ENCODE results near the gene FBXL12.
A peak's percentile ranks its signal among the peaks of the same experiment; 100 is the strongest.
"Not testable (repeated sequence)": the region's sequence is repeated elsewhere in the genome, so short reads cannot be mapped to it uniquely, and the experiment has no call there.

The FBXL12 gene, protein sequence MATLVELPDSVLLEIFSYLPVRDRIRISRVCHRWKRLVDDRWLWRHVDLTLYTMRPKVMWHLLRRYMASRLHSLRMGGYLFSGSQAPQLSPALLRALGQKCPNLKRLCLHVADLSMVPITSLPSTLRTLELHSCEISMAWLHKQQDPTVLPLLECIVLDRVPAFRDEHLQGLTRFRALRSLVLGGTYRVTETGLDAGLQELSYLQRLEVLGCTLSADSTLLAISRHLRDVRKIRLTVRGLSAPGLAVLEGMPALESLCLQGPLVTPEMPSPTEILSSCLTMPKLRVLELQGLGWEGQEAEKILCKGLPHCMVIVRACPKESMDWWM

DNA sequence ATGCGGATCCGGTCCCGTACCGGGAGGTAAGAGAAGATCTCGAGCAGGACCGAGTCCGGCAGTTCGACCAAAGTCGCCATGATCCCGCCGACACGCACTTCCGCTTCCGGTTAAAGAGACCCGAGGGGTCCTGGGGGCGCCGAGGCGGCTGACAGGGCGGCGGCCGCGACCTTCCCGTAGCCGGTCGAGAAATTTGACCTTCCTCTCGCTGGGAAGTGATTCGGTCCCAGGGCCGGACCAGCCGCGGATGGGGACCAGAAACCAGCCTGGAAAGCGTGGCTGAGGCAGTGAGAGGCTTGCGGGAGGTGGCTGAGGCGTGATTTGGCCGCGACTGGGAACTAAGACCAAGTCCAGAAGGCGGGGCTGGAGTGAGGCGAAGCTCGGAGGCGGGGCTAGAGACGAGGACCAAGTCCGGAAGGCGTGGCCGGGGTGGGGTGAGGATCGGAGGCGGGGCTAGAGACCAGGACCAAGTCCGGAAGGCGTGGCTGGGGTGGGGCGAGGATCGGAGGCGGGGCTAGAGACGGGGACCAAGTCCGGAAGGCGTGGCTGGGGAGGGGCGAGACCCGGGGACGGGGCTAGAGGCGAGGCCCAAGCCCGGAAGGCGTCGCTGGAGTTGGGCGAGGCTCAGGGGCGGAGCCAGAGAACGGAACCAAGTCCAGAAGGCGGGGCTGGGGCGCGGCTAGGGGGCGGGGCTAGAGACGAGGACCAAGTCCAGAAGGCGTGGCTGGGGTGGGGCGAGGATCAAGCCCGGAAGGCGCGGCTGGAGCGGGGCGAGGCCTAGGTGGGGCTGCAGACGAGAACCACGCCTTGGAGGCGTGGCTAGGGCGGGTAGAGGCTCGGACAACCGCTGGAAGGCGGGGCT lies at the start of gene FBXL12:
Gene FBXL12, minus strand, starts transcription at position 346 of the 862 bp plus-strand sequence. Its CDS starts 266 bp downstream, at position 80.
- FAIRE-seq, result peak; percentile 98

DNA sequence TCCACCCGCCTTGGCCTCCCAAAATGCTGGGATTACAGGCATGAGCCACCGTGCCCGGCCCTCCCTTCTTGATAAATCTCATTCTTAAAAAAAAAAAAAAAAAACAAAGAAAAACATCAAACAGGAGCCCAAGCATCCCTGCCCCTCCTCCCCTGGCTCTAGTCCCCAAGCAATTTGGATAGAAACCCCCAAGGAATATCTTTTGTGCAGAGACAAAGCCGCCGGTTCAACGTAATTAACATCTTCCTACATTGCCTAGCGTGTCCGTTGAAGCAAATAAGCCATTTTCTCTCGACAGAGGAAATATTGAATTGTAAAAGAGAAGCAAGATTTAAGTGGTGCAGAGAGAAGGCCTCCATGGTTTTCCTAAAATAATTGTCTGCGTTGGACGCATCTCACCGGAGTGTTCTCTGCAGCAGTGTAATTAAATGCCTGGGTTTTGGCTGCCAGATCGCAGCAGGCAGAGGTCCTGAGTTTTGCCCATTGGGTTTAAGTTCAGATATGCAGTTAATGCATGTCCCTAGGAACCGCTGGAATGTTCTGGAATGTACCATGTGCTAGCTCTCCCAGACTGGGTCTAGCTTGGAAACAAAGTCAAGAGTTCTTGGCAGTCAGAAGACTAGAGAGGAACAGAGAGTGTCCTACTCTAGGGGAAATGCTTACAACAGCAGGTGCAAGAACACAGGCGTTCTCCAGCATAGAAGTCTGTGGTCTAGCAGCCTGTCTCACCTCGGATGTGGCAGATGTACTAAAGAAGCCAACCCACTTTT lies 47.0 kb upstream of the FBXL12 start:
- no peak for FAIRE-seq

DNA sequence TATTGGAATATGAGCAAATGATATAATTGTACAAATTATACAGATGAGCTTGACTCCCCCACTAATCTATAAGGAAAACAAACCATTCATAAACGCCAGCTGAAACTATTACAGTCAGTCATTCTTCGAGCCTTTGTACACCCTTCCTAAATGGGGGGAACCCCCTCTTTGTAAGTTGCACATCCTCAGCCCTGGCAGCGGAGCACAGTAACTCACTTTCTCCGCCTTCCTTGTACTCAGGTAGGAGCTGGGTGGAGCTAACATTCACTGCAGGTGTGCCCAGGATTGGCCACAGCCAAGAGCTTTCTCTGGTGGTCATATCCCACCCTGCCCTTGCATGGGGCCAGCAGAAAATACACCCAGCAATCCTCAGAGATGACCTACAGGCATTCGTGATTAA lies 44.9 kb upstream of the FBXL12 start:
- no peak for FAIRE-seq

DNA sequence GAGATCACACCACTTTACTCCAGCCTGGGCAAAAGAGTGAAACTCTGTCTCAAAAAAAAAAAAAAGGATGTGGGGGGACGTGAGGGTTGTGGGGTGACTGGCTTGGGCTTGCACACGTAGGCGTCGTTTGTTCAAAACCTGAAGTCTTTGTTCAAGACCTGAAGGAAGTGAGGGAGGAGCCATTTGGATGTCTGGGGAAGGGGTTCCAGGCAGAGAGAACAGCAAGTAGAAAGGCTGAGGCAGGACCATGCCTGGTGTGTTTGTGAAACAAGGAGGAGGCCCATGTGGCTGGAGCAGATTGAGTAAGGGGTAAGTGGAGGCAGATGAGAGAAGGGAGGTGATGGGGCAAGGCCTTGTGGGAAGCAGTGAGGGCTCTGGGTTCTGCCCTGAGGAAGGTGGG lies 44.1 kb upstream of the FBXL12 start:
- FAIRE-seq, result no peak

DNA sequence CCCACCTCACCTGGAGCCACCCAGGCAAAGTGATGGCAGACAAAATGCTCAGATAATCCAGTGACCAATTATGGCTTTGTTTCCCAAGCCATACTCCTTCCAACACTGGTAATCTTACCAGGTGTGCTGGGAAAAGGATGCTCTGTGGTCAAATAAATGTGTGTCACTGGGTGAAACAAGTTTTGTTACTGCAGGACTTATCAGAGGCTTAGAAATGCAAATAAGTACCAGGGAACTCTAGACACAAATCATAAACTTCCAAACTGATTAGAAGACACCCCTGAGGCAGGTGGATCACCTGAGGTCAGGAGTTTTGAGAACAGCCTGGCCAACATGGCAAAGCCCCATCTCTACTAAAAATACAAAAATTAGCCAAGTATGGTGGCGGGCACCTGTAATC lies 42.6 kb upstream of the FBXL12 start:
- no peak for FAIRE-seq

DNA sequence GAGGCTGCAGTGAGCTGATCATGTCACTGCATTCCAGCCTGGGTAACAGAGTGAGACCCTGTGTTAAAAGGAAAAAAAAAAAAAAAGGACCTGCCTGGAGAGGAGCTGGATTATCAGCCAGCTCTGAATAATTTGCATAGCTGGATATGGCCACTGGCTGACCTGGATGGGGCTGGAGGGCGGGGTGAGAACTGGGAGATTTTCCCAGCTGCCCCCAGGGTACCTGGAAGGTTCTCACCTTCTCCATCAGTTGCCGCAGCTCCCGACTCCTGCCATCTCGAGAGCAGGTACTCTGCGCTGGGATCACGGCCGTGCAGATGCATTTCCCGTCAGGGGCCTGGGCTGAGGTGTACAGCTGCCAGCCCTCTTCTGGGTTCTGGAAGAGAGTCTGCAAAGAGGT lies 41.5 kb upstream of the FBXL12 start:
- no peak for FAIRE-seq

DNA sequence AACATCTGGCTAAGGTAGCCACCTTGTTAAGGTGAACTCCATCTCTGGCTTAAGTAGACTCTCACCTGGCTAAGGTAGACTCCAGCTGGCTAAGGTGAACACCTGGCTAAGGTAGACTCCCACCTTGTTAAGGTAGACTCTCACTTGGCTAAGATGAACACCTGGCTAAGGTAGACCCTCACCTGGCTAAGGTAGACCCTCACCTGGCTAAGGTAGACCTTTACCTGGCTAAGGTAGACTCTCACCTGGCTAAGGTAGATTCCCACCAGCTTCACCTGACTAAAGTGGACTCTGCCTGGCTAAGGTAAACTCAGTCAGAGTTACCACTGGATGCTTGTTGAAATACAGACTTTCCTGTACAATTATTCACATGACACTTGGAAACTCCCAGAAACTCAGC lies 39.9 kb upstream of the FBXL12 start:
- FAIRE-seq, result no peak

DNA sequence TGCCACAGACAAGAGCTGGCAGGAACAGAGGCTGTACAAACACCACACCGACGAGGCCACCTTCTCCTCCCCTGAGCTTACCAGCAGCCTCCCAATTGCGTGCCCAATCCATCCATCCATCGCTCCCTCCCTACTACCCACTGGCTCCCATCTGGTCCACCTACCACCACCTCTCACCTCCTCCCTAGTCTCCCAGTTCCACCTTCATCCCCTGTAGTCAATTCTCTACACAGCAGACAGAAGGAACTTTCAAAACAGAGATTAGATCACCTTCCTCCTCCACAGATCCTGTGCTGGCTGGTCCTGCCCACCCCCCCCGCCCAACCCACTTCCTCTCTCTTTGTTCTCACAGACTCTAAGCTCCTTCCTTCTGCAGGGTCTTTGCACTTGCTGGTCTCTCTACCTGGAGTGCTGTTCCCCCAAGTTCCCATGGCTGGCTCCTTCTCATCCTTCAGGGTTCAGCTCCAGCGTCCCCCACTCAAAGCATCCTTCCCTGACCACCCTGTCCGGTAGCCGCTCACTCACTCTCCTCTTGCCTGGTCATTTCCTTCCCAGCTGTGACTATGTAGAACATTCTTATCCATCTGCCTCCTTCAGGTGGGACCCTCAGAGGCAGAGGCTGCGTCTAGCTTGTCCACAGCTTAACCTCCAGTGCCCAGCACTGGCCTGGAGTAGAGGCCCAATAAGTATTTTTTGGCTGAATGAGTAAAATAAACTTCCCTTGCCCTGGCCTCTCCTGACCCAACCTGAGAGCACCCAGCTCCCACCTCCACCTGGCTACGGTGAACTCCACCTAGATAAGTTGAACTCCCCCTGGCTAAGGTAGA lies 39.3 kb upstream of the FBXL12 start:
- FAIRE-seq, result no peak

DNA sequence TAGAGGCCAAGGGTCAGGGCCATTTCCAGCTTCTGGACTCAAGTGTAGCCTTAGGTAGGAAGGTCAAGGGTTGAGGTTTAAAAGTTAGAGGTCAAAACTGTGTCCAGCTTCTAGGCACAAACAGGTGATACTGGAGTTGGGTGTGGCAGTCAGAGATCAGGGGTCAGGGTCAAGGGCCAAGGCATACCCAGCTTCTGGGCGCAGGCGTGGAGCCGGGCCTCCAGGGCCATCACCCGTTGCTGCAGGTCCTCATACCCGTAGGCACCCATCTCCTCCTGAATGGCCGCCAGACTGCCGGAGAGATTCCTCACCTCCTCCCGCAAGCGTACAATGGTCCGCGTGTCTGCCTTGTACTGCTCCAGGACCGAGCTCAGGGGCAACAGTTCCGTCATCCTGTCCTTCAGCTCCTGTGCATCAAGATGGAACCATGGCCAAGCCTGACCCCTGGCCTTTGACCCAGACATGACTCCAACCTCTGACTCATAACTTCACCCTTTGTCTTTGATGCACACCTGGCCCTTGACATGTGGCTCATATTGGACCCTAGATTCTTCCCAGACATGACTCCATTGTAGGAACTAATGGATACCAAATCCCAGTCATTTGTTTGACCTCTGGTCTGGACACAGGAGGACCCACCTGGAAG lies 38.3 kb upstream of the FBXL12 start:
- FAIRE-seq, result no peak

DNA sequence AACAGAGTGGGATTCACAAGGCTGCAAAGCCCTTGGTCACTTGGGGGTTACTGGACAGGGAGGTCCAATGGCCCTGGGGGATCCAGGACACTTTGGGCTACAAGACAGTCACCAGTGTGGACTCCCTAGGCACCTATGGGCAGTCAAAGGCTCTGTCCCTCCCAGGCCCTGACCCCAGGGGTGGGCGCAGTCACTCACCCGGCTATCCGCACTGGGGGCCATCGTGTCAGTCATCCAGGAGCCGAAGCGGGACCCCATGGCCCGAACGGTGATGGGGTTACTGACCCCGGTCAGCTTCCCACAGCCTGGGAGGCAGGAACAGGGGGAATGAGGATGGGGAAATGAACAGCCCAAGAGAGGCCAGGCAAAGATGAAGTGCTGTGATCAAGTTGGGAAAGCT lies 37.7 kb upstream of the FBXL12 start:
- FAIRE-seq, result no peak

DNA sequence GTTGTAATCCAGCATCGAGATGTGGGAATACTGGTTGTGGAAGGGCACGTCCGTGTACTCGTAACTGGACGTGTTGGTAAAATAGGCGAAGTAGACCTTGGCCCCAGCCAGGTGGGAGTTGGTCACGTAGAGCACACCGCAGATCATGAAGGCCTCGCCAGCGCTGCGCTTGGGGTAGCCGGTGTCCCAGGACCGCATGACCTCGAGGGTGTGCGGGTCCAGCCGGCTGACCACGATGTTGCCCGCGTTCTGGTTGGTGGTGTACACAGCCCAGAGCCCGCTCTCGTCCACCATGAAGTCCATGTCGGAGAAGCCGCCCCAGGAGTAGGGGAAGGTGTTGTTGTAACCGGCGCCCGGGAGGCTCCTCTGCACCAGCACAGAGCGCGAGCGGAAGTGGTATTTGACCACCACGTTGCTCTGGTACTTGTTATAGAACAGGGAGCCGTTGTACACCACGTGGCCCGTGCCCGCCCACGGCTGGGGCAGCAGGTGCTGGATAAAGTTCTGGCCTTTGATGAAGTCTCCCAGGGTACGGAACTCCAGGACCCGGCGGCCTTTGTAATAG lies 35.5 kb upstream of the FBXL12 start:
- FAIRE-seq, result no peak

DNA sequence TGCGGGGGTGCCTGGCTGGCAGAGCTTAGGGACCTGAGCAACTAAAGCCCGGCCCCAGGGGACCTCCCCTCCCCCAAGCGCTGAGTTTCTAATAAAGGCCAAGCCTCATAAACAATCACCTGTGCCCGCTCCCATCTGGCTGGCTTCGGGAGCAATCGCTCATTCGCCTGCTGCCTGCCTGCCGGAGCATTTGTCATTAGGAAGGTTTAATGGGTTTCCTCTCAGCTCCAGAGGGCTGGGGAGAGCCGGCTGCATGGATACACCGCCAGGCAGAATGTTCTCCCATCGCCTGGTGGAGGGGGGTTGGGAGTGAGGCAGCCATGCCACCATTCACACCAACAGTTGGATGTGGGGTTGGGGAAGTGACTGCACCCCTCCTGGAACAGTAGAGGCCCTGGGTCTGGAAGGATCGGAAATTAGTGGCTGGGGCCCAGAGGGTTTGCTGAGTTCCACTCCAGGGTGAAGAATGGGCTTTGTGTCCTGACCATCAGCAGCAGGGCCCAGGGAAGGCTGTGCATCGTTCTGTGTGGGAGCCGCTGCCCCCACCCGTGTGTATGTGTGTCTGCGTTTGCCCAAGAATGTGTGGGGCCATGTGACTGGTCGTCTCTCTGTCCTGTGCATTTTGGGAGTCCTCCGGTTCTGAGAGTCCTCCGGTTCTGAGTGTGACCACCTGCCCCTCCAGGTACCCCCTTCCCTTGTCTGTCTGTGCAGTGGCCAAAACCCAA lies 31.5 kb upstream of the FBXL12 start:
- FAIRE-seq, result no peak

DNA sequence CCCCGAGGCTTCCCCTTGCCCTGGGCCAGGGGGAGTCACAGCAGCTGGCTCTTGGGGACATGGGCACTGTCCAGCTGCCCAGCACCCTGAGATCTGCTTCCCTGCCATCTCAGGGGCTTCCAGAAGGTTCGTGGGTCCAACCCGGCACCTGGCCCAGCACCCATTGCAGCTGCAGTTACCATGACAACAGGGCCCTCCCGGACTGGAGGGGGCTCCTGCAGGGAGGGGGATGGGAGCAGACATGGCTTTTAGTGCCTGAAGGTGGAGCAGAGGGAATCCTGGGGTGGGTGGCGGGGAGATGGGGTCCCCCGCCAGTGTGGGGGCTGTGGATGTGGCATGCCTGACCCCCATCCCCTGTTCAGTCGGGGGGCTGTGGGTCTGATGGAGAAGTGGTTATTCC lies 30.9 kb upstream of the FBXL12 start:
- no peak for FAIRE-seq

DNA sequence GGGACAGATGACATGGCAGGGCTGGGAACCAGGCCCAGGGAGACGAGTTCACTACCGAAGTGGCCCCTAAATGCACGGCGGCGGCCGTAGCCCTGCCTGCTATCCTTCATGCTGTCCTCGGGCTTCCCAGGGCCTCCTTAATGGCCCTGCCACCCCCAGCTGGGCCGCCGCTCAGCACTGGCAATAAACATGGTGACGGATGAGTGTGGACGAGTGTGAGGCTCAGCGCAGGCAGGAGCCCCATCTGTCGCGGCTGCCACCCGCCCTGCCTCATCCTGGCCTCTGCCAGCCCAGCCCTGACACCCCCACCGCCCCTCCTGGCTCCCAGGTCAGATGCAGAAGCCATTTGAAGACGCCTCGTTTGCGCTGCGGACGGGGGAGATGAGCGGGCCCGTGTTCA lies 29.9 kb upstream of the FBXL12 start:
- FAIRE-seq, result no peak

DNA sequence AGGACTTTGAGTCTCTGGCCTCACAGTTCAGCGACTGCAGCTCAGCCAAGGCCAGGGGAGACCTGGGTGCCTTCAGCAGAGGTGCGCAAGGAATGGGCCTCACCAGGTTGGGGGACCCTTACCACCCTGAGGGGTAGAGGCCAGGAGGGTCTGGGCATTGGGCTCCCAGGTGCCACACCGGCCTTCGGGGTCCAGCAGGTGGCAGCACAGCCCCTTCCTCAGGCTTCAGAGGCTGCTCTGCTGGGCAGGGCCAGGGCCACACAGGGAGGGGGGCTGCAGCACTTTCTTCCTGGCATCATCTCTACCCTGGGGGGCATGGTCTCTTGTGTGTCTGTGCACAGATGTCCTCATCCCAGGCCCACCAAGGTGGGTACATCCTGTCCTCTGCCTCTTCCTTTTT lies 29.2 kb upstream of the FBXL12 start:
- FAIRE-seq, result no peak

DNA sequence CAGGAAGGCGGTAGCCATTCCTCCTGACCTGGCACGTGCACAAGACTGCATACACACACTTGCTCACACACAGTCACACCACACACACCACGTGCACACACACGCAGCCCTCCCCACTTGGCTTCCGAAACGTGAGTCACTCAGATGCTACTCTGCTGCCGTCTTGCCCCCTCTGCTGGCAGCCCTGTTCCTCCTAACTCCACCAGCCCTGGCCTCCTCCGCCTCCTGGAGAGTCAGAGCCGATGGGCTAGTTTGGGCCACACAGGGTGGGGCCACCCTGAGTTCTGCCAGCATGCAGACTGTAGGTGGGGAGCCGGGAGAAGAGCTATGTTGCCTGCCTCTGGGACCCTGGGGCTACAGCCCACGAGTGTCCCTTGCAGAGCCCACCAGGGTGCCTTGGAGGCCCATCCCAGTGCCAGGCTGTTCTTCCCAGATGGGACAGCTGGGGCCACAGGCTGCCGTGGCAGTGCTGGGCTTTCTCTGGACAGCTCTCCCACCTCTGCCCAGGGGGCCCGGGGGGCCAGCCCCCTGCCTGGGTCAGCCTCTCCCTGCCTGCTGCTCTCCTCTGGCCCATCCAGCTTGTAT lies 28.3 kb upstream of the FBXL12 start:
- no peak for FAIRE-seq

DNA sequence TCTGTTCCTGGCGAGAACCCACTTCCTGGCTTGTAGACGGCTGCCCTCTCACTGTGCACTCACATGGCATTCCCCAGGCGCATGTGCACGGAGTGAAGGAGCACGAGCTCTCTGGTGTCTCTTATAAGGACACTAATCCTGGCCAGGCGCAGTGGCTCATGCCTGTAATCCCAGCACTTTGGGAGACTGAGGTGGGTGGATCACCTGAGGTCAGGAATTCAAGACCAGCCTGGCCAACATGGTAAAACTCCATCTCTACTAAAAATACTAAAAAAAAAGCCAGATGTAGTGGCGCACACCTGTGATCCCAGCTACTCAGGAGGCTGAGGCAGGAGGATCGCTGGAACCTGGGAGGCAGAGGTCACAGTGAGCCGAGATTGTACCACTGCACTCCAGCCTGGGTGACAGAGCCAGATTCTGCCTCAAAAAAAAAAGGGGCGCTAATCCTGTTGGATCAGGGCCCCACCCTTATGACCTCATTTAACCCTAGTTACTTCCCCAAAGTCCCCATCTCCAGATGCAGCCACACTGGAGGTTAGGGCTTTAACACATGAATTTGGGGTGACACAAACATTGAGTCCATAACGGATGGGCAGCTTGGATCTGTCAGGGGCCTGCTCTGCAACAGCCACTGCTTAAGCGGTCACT lies 24.9 kb upstream of the FBXL12 start:
- FAIRE-seq, result not testable (repeated sequence)

DNA sequence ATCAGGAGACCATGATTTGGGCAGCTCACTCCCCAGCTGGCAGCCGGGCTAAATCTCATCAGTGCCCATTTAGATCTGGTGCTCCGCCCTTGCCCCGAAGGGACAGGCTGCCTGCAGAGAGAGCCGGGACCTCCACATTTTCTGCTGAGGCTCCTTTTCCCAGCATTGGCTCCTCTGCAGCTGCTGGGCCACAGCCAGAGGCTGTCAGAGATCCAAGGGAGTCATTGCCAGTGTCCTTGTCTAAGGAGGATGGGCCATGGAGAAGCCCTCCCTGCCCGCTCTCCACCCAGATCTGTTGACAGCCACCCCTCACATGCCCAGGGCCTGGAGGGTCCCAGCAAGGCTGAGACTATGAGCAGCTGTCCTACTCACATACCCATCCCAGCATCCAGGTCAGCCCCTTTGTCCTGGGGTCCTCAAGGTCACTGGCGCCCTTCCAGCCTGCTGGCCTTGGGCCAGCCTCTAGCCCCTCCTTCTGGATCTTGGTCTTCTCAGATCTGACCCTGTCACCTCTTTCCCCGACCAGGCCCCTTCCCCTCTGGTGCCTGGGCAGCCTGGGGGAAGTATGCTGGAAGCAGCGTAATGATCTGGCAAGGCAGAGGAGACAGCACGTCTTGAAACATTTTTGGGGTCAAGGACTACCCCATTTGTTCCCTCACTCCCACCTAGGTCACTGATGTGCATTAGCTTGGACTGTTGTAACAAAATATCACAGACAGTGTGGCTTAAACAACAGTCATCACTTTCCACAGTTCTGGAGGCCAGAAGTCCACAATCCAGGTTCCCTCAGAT lies 24.2 kb upstream of the FBXL12 start:
- no peak for FAIRE-seq

DNA sequence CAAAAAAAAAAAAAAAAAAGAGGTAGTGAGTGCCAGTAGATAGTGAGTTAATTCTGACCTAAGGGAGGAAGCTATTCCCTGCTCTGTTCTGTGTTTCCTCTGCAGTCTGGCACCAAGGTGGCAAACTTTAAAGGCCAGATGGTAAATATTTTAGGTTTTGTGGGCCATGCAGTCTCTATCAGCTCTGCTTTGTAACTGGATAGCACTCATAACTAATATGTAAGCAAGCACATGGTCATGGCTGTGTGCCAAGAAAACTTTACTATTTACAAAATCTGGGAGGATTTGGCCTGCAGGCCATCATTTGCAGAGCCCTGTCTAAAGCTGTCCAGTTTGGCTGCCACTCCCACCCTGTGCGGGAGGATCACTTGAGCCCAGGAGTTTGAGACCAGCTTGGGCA lies 20.5 kb upstream of the FBXL12 start:
- FAIRE-seq, result no peak

All from A204.1 (cell line).